DMS53 treated with DMSO at 0.1 percent for 48 hours (cell line): ENCODE measurements around the gene BBS9.
A peak's percentile ranks its signal among the peaks of the same experiment; 100 is the strongest.
"Not testable (repeated sequence)": the region's sequence is repeated elsewhere in the genome, so short reads cannot be mapped to it uniquely, and the experiment has no call there.

Experiments used
- DNase-seq: peaks from one replicate; lab custom pipeline; 2025; ENCODE audit not compliant: unreplicated experiment; lab: John Stamatoyannopoulos, UW

The BBS9 gene

DNA sequence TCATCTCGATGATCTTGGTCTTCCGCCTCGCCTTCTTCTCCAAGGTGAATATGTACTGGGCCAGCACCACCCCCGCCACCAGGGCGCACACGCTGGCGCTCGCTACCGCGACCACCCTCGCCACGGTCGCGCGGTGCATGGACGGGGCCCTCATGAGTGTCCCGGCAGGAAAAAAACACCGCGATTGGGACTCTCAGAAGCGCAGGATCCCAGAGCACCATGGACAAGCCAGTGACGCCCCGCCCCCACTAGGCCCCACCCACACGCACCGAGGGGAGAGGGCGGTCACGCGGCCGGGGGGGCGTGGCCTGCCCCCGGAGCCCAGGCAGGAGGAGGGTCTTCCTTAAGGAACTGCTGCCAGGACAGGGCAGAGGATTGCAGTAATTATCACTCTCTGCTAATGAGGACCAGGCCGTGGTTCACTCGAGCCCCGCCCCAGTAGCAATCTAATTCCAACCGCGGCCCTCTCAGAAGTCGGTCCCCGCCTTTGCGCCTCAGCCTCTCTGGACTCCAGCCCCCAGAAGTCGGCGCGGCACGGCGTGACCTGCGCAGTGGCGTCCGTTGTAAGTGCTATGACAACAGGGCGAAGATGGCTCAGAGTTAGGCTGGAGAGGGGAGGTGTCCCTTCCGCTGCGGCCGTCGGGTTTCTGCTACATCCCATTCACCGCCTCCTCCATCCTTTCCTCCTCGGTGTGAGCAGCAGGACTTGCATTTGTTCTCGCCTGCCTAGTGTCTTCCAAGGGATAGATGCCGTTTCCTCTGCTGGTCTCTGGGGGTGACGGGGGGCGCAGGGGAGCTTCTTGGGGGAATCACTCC, at the start of gene BBS9:
TSS of gene BBS9 (plus strand) at position 575 of the 816 bp plus-strand sequence. CDS start 16,689 bp downstream, outside the sequence.
- peak; percentile 97 for DNase-seq

DNA sequence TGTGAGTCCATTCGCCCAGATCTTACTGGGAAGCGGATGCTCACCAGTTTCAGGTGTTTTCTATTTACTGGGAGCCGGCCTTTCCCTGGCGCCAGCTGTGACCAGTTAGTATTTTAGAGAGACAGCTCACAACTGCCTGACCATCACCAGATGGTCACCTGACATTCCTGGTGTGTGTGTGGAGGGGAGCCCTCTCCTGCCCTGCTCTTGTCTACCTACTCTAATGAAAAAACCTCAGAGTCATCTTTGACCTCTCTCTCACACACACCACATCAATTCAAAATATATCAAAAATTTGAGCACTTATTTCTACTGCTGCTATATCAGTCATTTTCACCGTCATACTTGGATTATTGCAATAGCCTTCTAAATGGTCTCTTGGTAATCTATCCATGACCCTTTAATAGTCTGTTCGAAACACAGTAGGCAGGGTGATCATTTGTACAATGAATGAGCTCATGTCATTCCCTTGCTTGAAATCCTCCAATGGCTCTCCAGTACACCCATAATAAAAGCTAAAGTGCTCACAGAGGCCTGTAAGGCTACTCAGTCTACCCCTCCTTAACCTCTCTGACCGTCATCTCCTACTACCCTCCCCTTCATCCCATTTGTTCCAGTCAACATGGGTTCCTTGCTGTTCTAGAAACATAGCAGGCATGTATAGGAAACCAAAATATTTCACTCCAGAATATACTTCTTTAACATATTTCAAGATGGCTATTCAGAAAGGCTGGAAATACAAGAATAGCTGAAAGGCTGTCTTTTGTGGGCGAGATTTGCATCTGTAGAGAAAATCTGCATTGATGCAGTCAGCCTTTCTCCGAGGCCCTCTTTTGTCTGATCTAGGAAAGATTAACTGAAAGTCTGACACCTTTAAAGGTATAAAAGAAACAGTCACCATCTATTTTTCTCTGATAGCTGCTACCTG, 49.3 kb upstream of the BBS9 start:
- DNase-seq, result no peak

DNA sequence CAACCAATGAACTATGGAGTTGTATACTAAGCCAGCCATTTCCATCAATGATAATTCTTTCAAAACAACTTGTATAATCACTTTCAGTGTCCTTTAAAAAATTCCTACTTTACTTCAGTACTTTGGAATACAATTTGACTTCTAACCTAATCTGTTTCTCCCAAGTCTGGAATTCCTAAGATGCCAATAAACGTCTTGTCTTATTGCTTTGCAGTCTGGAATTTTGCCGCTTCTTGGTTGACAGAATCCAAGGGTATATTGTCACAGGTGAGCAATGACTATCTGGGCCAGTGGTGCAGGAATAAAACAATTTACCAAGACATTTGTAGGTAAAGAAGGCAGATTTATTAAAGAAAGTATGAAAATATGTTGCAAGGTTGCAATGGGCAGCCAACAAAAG, 42.0 kb upstream of the BBS9 start:
- no peak for DNase-seq

DNA sequence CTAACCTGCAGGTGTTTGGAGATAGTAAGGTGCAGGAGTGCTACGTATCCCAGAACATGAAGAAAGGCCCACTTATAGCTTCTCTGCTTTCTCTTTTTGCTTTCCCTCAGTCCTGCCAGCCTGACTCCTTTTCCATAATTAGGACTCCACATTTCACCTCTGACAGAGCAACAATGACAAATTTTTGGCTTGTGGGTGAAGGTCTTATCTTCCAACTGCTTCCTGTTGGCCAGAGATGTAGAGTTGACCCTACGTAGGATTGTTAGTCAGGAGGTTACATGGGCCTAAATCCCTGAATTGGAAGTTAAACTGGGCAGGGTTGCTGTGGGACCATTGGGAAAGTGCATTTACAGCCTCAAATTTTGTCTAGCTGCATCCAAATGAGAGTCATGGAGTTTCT, 41.5 kb upstream of the BBS9 start:
- no peak for DNase-seq

DNA sequence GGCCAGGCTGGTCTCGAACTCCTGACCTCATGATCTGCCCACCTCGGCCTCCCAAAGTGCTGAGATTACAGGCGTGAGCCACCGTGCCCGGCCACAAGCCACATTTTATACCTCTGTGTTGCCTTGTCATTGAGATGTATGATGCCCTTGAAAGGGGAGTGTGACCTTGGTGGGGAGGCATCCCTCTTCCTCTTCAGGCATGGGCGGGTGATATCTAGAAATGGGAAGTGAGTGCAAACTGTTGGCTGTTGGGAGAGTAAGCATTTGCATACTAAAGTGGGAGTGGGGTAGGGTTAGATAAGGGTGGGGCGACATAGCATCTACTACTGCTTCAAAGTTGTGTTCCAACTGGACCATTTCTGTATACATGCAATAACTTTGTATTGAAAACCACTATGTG, 40.2 kb upstream of the BBS9 start:
- DNase-seq, result no peak

DNA sequence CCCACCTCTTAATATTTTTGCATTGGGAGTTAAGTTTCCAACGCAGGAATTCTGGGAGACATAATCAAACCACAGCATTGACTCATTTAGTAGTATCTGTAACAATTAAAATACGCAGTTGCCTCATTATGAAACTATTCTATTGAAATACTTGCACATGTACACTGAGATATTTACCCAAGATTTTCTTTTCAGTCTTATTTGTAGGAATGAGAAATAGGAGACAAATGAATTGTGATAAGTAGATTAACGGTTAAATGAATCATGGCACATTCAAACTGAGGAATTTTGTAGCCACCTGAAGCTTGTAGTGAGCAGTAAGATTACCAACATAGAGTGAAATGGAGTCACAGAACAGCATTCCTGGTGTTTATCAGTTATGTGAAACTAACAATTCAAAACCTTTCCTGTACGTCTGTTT, 38.2 kb upstream of the BBS9 start:
- DNase-seq, result no peak

DNA sequence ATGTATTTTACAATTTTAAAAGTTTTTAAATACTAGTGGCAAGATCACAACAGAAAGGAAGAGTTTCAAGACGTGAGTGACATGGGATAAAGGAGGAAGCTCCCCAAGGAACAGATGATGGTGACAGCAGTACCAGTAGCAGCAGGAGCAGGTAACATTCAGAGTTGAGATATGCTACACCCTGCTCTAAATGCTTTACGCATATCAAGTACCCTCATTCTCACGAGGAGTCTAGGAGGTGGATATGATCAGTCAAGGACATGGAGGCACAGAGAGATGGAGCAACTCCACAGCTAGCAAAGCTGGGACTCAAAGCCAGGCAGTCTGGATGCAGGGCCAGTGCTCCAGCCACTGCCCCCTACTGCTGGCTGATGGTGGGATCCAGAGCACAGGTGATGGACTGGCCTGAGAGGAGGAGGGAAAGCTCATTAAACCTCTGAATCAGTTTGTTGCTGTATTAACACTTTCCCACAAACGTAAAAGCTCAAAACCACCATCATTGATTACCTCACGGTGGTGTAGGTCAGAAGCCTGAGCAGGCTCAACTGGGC, 37.6 kb upstream of the BBS9 start:
- DNase-seq, result no peak

DNA sequence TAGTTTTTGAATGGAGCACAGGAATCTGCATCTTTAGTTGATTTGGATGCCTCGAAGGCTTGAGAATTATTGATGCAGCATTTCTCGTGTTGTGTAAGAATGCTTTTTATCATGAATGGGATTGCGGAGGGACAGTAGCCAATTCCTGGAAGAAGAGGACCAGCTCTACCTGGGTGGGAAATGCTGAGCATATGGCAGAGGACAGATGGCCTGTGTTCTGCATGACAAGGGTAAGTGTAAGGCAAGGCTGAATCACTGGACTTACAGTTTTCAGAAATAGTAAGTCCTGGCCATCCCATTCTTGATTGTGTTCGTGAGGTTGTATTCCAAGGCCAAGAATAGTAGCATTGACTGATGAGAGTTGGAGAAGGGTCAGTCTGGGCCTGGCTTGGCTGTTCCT, 36.1 kb upstream of the BBS9 start:
- no peak for DNase-seq

DNA sequence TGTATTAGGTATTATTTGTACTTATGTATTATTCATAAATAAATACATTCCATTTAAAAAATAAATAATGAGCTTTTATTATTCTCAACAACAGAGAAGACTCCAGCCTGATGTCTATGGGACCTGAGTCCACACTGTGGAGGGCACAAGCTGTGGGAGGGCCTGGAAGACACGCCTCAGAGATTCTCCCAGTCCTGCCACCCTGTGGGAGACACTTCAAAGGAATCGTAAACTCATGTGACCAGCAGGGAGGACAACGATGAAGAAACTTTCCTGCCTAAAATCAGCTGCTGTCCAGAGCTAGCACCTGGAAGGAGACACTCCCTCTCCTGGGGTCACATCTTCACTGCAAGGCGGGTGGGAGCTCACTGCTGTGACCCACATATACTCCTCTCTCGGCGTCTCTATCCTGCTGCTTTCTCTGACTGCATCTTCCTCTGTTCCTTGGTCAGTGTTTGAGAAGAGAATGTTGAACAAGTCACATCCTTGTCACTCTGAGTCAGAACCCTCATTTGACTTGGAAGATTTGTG, 34.6 kb upstream of the BBS9 start:
- not testable (repeated sequence) for DNase-seq

DNA sequence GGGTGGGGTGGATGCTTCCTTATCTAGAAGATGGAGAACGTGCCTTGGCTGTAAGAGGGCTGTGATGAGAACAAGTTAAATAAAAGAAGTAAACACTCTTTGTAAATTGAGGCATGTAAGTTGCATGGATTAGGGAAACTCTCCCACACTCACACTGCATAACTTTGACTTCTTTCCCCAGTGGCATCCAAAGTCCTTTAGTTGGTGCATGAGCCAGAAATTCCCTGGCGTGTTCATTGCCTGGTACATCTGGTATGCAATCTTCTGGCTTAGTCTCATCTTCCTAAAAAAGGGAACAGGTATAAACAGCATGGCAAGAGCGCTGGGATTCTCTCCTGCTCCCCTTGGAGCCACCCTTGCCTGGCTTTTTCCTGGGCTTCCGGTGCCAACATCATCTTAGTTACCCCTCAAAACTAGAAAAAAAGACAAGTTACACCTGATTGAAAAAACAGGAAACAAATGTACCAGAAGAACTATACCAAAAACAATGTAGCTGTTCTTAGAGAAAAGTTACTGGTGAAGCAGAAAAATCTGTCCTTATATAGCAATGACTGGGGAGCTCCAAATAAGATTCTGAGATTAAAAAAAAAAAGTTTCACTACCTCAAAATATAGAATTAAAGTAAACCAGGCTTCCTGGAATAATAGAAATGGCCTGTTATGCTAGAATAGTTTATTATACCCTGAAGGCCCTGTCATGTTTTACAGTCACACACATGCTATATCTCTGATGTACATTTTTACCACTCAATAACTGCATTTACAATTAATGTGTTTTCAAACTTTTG, 30.0 kb upstream of the BBS9 start:
- DNase-seq, result no peak

DNA sequence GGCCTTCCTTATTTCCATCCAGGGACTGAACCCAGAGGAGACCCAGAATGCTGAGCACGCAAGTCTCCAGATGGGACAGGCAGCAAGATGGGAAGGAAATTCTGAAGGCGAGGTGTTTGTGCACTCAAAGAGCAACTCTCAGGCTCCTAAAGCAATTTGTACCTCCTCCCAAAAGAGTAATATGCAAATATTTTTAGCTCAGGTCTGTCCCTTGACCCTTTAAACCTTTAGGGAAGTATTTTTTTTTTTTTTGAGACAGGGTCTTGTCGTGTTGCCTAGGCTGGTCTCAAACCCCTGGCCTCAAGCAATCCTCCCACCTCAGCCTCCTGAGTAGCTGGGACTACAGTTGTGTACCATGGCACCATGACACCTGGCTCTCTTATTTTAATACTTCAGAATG, 28.6 kb upstream of the BBS9 start:
- DNase-seq, result no peak

DNA sequence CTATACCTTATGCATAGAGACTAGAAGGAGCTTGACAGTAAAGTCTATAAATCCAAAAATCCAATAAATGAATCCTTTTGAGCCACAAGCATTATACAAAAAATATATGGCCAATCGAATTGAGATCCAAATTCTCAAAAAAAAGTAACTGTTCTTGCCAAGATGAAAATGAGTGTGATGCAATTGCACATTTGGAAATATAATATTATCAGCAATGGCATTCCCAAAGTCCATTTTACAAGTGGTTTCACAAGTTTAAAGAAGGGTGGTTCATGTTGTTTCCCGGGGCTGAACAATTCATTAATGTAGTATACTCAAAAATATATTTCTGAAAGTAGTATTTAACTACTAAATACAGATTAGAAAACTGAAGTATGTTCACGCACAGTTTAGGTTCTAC, 27.5 kb upstream of the BBS9 start:
- DNase-seq, result no peak

DNA sequence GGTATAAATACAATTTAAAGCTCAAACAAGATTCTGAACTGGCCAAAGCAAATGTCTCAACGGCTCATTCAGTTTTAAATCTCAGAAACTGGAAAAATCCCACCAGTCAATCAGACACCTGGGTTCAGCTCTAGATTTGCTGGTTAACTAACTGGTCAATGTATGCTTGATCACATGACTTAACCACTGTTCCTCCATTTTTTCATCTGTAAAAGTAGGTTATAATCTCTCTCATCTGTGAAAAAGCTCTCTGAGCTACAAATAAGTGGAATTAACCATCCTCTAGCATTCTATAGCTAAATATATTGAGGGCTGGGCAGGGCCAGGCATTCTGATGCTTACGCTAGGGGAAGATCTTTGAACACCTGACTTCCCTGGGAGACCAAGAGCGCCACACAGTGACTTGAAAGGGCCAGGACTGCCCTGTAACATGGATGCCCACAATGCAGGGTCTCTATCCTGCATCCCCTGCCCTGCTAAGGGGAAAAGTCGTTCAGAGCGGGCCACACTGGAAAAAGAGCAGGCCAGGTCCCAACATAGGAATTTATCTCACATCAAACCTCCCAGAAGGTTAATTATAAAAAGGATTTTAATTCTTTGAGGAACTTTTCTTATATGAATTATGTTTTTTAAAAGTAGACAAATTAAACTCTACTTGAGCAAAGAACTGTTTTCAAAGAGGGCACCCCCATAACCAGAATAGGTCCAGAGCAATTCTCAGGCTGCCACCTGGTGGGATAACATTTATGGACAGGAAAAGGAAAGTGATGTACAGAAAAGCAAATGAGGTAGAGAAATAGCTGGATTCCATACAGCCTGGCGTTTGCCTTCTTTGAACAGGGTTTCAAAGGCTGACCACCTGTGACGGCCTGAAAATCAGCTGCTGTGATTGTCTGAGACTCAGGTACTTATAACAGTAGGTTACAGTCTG, 22.0 kb upstream of the BBS9 start:
- DNase-seq, result peak; percentile 21

DNA sequence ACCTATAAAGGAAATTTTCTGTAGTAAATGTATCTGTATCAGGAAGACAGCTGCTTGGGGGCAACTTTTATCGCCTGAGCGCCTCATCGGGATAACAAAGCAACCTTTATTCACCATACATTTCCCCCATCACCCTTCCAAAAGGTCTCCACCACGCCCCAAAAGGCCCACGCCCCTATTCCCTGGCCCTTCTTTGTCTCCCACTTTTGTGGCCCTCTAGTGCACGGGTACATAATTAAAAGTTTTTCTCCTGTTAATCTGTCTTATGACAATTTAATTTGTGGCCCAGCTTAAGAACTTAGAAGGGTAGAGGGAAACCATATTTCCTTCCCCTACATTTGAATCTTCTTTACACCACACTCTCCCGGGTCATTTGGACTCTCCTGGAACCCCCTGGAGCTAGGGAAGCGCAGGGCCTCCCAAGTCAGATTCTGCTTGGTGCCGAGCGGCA, 20.8 kb upstream of the BBS9 start:
- no peak for DNase-seq

DNA sequence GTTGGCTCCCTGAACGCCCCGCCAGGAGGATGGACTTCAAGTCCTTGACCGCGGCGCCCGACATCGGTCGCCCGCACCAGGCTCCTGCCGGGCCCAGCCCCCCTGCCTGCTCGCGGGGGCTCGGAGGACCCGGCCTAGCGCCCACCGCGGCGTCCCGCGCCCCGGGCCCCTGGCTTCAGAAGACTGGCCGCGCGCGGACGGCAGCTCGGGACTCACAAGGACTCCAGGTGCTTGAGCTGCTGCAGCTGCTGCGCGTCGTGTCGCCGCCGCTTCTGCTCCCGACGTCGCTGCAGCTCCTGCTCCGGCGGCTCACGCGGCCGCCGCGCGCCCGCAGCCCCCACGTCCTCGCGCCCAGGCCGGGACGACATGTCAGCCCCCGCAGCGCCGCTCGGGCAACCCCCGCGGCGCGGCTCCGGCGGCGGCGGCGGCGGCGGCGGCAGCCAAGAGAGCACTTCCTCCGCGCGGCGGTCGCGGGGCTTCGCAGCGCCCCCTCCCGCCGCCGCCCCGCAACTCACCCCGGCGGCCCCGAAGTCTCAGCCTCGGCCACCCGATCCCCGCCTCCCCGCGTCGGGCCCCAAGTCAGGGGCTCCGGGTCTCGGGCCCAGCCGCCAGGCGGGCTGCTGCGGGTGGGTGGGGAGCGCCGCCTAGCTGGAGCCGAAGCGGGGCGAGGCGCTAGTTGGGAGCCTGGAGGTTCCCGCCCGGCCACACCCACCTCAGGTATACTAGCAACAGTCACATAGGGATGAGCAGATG, 20.2 kb upstream of the BBS9 start, which contains the start of gene RP9:
TSS of gene RP9 (minus strand) at position 400 of the 753 bp plus-strand sequence. CDS start at position 368, 32 bp downstream.
- DNase-seq, result peak; percentile 80

DNA sequence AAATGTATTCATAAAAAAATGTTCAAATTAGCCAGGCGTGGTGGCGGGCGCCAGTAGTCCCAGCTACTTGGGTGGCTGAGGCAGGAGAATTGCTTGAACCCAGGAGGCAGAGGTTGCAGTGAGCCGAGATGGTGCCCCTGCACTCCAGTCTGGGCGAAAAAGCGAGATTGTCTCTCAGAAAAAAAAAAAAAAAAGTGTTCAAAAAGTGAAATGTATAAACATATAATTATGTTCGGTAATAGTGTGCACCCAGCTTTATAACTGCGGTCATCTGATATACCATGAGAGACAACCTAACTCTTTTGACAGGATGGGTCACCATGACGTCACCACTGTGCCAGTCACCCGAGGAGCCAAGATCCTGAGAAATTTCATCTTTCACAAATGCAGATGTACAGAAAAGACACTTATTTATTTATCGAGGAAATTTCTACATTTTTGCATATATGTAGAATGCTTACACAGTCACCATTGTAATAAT, 19.6 kb upstream of the BBS9 start:
- DNase-seq, result peak; percentile 57

DNA sequence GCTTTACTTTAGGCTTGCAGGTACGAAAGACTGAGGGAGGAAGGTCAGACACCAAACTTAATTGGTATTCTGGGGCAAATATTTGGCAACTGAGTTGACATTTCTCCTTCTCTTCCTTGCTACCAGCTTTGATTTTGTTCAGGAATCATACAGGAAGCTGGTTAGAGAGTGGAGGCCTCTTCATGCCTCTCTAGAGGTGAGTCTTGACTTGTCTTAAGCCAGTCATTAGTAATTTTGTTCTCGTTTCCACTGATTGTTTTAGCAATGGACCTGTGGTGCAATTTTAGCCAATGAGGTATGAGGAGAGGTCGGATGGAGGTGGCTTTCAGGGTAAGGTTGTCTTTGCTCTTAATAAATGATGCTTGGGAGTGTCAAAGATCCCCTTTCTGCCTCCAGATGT, 17.8 kb upstream of the BBS9 start:
- DNase-seq, result no peak

DNA sequence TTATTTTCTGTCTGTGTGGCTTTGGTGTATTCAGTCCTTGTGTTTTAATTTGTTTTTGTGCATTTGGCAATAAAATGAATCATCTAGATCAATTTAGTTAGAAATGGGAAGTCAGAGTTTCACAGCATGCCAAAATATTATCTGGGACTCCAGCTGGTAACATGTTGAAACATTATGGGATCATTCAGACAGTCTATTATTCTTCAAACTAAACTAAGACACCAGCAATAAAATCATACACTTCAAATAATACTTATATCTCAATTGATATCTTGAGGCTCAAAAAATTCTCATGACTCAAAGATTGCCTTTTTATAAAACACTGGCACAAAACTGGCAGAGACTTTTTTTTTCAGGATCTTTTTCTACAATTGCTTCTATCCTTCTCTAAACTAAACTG, 14.4 kb upstream of the BBS9 start:
- DNase-seq, result no peak

DNA sequence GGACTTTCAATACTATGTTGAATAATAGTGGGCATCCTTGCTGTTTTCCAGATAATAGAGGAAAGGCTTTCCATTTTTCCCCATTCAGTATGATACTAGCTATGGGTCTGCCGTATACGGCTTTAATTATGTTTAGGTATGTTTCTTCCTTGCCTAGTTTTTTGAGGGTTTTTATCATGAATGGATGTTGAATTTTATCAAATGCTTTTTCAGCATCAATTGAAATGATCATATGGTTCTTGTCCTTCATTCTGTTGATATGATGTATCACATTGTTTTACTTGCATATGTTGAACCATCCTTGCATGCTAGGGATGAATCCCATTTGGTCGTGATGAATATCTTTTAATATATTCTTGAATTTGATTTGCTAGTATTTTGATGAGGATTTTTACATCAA, 11.0 kb upstream of the BBS9 start:
- DNase-seq, result no peak
